ENCODE data around the gene PPP2R5C. TPM values are rescaled to one million over a fixed set of nuclear protein-coding genes. Genes with fewer than 3 reads are reported as not detected.

The PPP2R5C gene
- total and polyA plus RNA-seq, 2 of the 8 experiments (the other 6 are each of a cell fraction or from before 2014, with no cell fraction given), result 49.6 to 95.9 TPM

DNA sequence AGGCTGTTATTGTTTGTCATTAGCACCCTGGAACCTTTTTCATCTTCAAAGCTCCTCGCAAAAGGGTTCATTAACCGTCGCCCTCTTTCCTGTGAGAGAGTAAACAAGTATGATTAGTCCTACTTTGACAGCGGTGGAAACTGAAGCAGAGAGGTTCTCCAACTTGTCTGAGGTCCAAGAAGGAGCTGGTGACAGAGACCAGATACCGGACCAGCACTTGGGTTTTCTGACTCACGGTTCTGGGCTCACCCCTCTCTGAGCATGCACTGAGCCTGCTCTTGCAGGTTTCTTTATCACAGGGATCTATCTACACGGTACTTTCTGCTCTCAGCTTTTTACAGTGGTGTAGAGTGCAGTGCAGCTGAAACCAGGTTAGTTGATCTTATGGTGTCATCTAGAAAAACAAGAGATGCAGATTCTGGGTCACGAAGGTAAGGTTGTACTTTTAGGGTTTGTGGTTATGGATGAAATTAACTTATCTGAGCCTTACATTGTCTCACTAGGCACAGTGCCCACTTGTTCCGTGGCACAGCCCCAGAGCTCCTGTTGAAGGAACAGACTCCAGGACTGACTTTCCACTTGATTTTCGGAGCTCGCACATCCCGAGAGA lies 62.1 kb downstream of the PPP2R5C start (continued):
- TF ChIP-seq SIN3A (conservative IDR thresholded peaks at IDR 0.05 in 1 of 2, IDR thresholded peaks at IDR 0.05 in 1 of 2; ENCODE audit: low read depth in 1 of 2, low read length in 2 of 2), result no peak
- TF ChIP-seq GABPA (IDR thresholded peaks at IDR 0.05; ENCODE audit: borderline replicate concordance, insufficient read depth, low read length), result no peak
- TF ChIP-seq SP1 (IDR thresholded peaks at IDR 0.05; ENCODE audit: low read depth, low read length), result no peak
- no peak for TF ChIP-seq TAF1 (IDR thresholded peaks at IDR 0.05; ENCODE audit: low read depth, low read length)
- no peak for TF ChIP-seq CTBP2 (IDR thresholded peaks at IDR 0.05; ENCODE audit: borderline replicate concordance, insufficient read depth, insufficient read length, low read length)
- no peak for TF ChIP-seq BRCA1 (IDR thresholded peaks at IDR 0.05; ENCODE audit: low read depth, low read length)
- TF ChIP-seq YY1 (IDR thresholded peaks at IDR 0.05; ENCODE audit: low read depth, low read length), result no peak
